T-helper 2 cell treated with Interferon-gamma antibody and Interleukin-4, amounts not matched to agents 100 ng/mL and 5 ng/mL, for 36 hours (primary cell): ENCODE measurements around the gene M6PR. TPM values are rescaled to one million over a fixed set of nuclear protein-coding genes. Genes with fewer than 3 reads are reported as not detected.

ENCODE experiments used
- intact Hi-C: fragments of 100-400 bp; cut with micrococcal nuclease; formaldehyde crosslinking; loops from one replicate; pipeline ENCODE4 v1.15.1; 2023
- total RNA-seq: library from RNA; stranded (reverse); gene quantifications from 2 replicates; pipeline ENCODE4 v1.2.3, GENCODE V29; 2022

M6PR gene
- 215 and 216 TPM in 2 replicates for total RNA-seq

- intact Hi-C loops: loop anchor here (1.0 to 2.0 kb wide), 3 partner anchors 35 to 867 kb away; partner anchors contain the start of genes NECAP1 and PHC1
These were observed at the start of gene M6PR for GRCh38 chr12:8949342-8950220. Gene M6PR, minus strand, starts transcription at chr12:8949645. Its CDS starts 3,241 bp downstream, at chr12:8946404.

- intact Hi-C loops: loop anchor here (1.0 to 5.0 kb wide), 3 partner anchors 28 to 44 kb away; no protein-coding TSS in a partner anchor
These were observed 47.4 kb upstream of the M6PR start for GRCh38 chr12:8996682-8997405.

- intact Hi-C loops: loop anchor here (5.0 kb wide), 1 partner anchor 42 kb away; no protein-coding TSS in a partner anchor
These were observed 45.8 kb upstream of the M6PR start for GRCh38 chr12:8995021-8995775.

GRCh38 chr12:8993827-8994226 is 44.4 kb upstream of the M6PR start:
- intact Hi-C loops: no loop called here

GRCh38 chr12:8991371-8992345 is 42.2 kb upstream of the M6PR start:
- intact Hi-C loops: no loop called here

GRCh38 chr12:8989413-8989812 is 40.0 kb upstream of the M6PR start, which contains the start of gene KLRG1:
Gene KLRG1, plus strand, starts transcription at chr12:8989546. Its CDS starts 90 bp downstream, at chr12:8989636.
- intact Hi-C loops: loop anchor here (1.0 kb wide), 1 partner anchor 36 kb away; no protein-coding TSS in a partner anchor

GRCh38 chr12:8987685-8988084 is 38.2 kb upstream of the M6PR start:
- intact Hi-C loops: no loop called here

- intact Hi-C loops: no loop called here
These were observed 37.7 kb upstream of the M6PR start for GRCh38 chr12:8987163-8987562.

GRCh38 chr12:8985213-8985754 is 35.8 kb upstream of the M6PR start:
- intact Hi-C loops: no loop called here

- intact Hi-C loops: no loop called here
These were observed 30.7 kb upstream of the M6PR start for GRCh38 chr12:8980137-8980536.

GRCh38 chr12:8970432-8970831 is 21.0 kb upstream of the M6PR start:
- intact Hi-C loops: no loop called here

GRCh38 chr12:8969861-8970411 is 20.5 kb upstream of the M6PR start:
- intact Hi-C loops: no loop called here

- intact Hi-C loops: no loop called here
These were observed 19.3 kb upstream of the M6PR start for GRCh38 chr12:8968761-8969160.

GRCh38 chr12:8960176-8960575 is 10.7 kb upstream of the M6PR start:
- intact Hi-C loops: no loop called here

- intact Hi-C loops: no loop called here
These were observed 8.6 kb upstream of the M6PR start for GRCh38 chr12:8958066-8958465.

- intact Hi-C loops: no loop called here
These were observed 8.1 kb upstream of the M6PR start for GRCh38 chr12:8957561-8957960.

GRCh38 chr12:8956772-8957171 is 7.3 kb upstream of the M6PR start:
- intact Hi-C loops: no loop called here

- intact Hi-C loops: no loop called here
These were observed 6.6 kb upstream of the M6PR start for GRCh38 chr12:8956073-8956472.

GRCh38 chr12:8953773-8954402 is 4.4 kb upstream of the M6PR start:
- intact Hi-C loops: loop anchor here (2.0 kb wide), 1 partner anchor 43 kb away; no protein-coding TSS in a partner anchor
